ENCODE data around the gene NR1H3.

Gene NR1H3

GRCh38 chr11:47244448-47245350 lies 13.1 kb upstream of the NR1H3 start:
- no peak for DNase-seq

GRCh38 chr11:47245611-47246357 lies 12.0 kb upstream of the NR1H3 start:
- DNase-seq = no peak

GRCh38 chr11:47247502-47247901 lies 10.3 kb upstream of the NR1H3 start:
- no peak for DNase-seq

GRCh38 chr11:47248304-47248663 lies 9.5 kb upstream of the NR1H3 start:
- no peak for DNase-seq

GRCh38 chr11:47248664-47249377 lies 9.0 kb upstream of the NR1H3 start, which contains the start of gene ACP2:
Gene ACP2, minus strand, starts transcription at chr11:47248814. Its CDS starts 25 bp downstream, at chr11:47248789.
- peak; percentile 92 for DNase-seq

GRCh38 chr11:47249378-47249715 lies 8.4 kb upstream of the NR1H3 start:
- DNase-seq = no peak

- no peak for DNase-seq
Observed at GRCh38 chr11:47251751-47252150, 6.0 kb upstream of the NR1H3 start.

GRCh38 chr11:47253660-47254059 lies 4.1 kb upstream of the NR1H3 start:
- no peak for DNase-seq

GRCh38 chr11:47254386-47254785 lies 3.4 kb upstream of the NR1H3 start:
- no peak for DNase-seq

GRCh38 chr11:47256374-47256773 lies 1.4 kb upstream of the NR1H3 start:
- DNase-seq = no peak

GRCh38 chr11:47257177-47257516 lies 649 bp upstream of the NR1H3 start:
- no peak for DNase-seq

GRCh38 chr11:47258317-47258902 lies 614 bp downstream of the NR1H3 start:
- no peak for DNase-seq

- peak; percentile 72 for DNase-seq
Observed at GRCh38 chr11:47259232-47259977, 1.6 kb downstream of the NR1H3 start.

GRCh38 chr11:47260366-47260765 lies 2.6 kb downstream of the NR1H3 start:
- DNase-seq = no peak

- no peak for DNase-seq
Observed at GRCh38 chr11:47261291-47261800, 3.5 kb downstream of the NR1H3 start.

- no peak for DNase-seq
Observed at GRCh38 chr11:47264119-47264518, 6.3 kb downstream of the NR1H3 start.

GRCh38 chr11:47264521-47264920 lies 6.7 kb downstream of the NR1H3 start:
- no peak for DNase-seq

- no peak for DNase-seq
Observed at GRCh38 chr11:47267876-47268275, 10.1 kb downstream of the NR1H3 start.

- DNase-seq = no peak
Observed at GRCh38 chr11:47268448-47269001, 10.7 kb downstream of the NR1H3 start.

GRCh38 chr11:47269002-47269828 lies 11.4 kb downstream of the NR1H3 start:
- DNase-seq = peak; percentile 91

GRCh38 chr11:47269829-47270305 lies 12.1 kb downstream of the NR1H3 start, which contains the start of gene MADD:
Gene MADD, plus strand, starts transcription at chr11:47270133.
- DNase-seq = peak; percentile 95
